ENCODE data around the gene SYF2.
"Not testable (repeated sequence)": the region's sequence is repeated elsewhere in the genome, so short reads cannot be mapped to it uniquely, and the experiment has no call there.

GRCh38 chr1:25187904-25188303, 44.4 kb downstream of the SYF2 start:
- TF ChIP-seq CTCF, POLR2A, POLR2AphosphoS5 (IDR thresholded peaks at IDR 0.05): not testable (repeated sequence)
